HepG2 (cell line): ENCODE measurements around the gene CYSRT1. TPM values are rescaled to one million over a fixed set of nuclear protein-coding genes. Genes with fewer than 3 reads are reported as not detected.
A peak's percentile ranks its signal among the peaks of the same experiment; 100 is the strongest.

Experiments used
- ATF6 ChIP-seq: sonication (generic); formaldehyde crosslinking; conservative IDR thresholded peaks from 2 replicates; pipeline ENCODE4 v1.4.0; 2020; ENCODE audit warnings: missing genetic modification reagents
- ATF7-NPFF ChIP-seq: sonication (generic); formaldehyde crosslinking; IDR thresholded peaks from 2 replicates; pipeline ENCODE4 v1.8.1; 2023; ENCODE audit warnings: mild to moderate bottlenecking, low read depth, missing genetic modification reagents, moderate library complexity
- CCAR2 ChIP-seq: fragments of 200-400 bp; formaldehyde crosslinking; optimal IDR thresholded peaks from 2 replicates; pipeline ENCODE3; 2018; ENCODE audit warnings: low read depth, mild to moderate bottlenecking, low read length, moderate library complexity
- CREB1 ChIP-seq, 2 experiments: fragments of 450-650 bp in 1 of 2; IDR thresholded peaks; 2 replicates each; pipeline ENCODE4 v1.6.1; 2016 to 2017; ENCODE audit warnings: control low read depth in 1 of 2, mild to moderate bottlenecking in 1 of 2, missing compliant biosample characterization in 1 of 2, missing genetic modification characterization in 1 of 2
- HDAC1 ChIP-seq: sonication (generic); formaldehyde crosslinking; IDR thresholded peaks from 2 replicates; pipeline ENCODE4 v1.5.1; 2020; ENCODE audit warnings: mild to moderate bottlenecking, missing genetic modification reagents
- JUNB ChIP-seq: sonication (generic); formaldehyde crosslinking; IDR thresholded peaks from 2 replicates; pipeline ENCODE4 v1.8.0; 2022; ENCODE audit warnings: missing genetic modification reagents, mild to moderate bottlenecking, borderline replicate concordance
- MIER2 ChIP-seq: IDR thresholded peaks from 2 replicates; pipeline ENCODE4 v1.6.1; 2016; ENCODE audit warnings: missing biosample characterization, missing genetic modification reagents
- NFIC ChIP-seq: IDR thresholded peaks from 2 replicates; pipeline ENCODE4 v1.6.1; 2012; ENCODE audit warnings: mild to moderate bottlenecking, low read length, inconsistent platforms
- NFKBIZ ChIP-seq: IDR thresholded peaks from 2 replicates; pipeline ENCODE4 v1.6.1; 2018; ENCODE audit warnings: missing genetic modification reagents, missing compliant biosample characterization
- REL ChIP-seq: sonication (generic); formaldehyde crosslinking; conservative IDR thresholded peaks from 2 replicates; pipeline ENCODE4 v1.8.0; 2022; ENCODE audit warnings: mild to moderate bottlenecking, missing genetic modification reagents, moderate library complexity
- SAFB2 ChIP-seq: sonication (generic); formaldehyde crosslinking; IDR thresholded peaks from 2 replicates; pipeline ENCODE4 v1.5.1; 2020; ENCODE audit warnings: missing genetic modification reagents, low read depth, mild to moderate bottlenecking, borderline replicate concordance
- SAP130 ChIP-seq: IDR thresholded peaks from 2 replicates; pipeline ENCODE4 v1.6.1; 2016; ENCODE audit warnings: low read depth
- SKIL ChIP-seq: sonication (generic); formaldehyde crosslinking; IDR thresholded peaks from 2 replicates; pipeline ENCODE4 v1.8.0; 2022; ENCODE audit warnings: missing genetic modification reagents, mild to moderate bottlenecking, moderate library complexity, borderline replicate concordance
- ZFP91 ChIP-seq: sonication (generic); formaldehyde crosslinking; IDR thresholded peaks from 2 replicates; pipeline ENCODE4 v1.9.0; 2022; ENCODE audit warnings: missing genetic modification reagents, mild to moderate bottlenecking, borderline replicate concordance
- ZNF124 ChIP-seq: sonication (generic); formaldehyde crosslinking; IDR thresholded peaks from 2 replicates; pipeline ENCODE4 v1.4.0; 2020; ENCODE audit warnings: missing genetic modification reagents
- ZNF20 ChIP-seq: sonication (generic); formaldehyde crosslinking; IDR thresholded peaks from 2 replicates; pipeline ENCODE4 v1.4.0; 2020; ENCODE audit warnings: mild to moderate bottlenecking, moderate library complexity, missing genetic modification reagents
- ZNF430 ChIP-seq: sonication (generic); formaldehyde crosslinking; IDR thresholded peaks from 2 replicates; pipeline ENCODE4 v1.9.0; 2021; ENCODE audit warnings: mild to moderate bottlenecking, missing genetic modification reagents
- ZNF580 ChIP-seq: IDR thresholded peaks from 2 replicates; pipeline ENCODE4 v1.6.1; 2016; ENCODE audit warnings: low read depth, borderline replicate concordance
- ZNF589 ChIP-seq: sonication (generic); formaldehyde crosslinking; conservative IDR thresholded peaks from 2 replicates; pipeline ENCODE4 v1.8.0; 2022; ENCODE audit warnings: mild to moderate bottlenecking, moderate library complexity, missing genetic modification reagents
- ZNF713 ChIP-seq: sonication (generic); formaldehyde crosslinking; IDR thresholded peaks from 2 replicates; pipeline ENCODE4 v1.4.0; 2020; ENCODE audit warnings: mild to moderate bottlenecking, missing genetic modification reagents
- ZNF800 ChIP-seq: sonication (generic); formaldehyde crosslinking; IDR thresholded peaks from 2 replicates; pipeline ENCODE4 v1.4.0; 2020; ENCODE audit warnings: missing genetic modification reagents
- ZSCAN9 ChIP-seq: IDR thresholded peaks from 2 replicates; pipeline ENCODE4 v1.6.1; 2016; ENCODE audit warnings: borderline replicate concordance
- polyA plus RNA-seq, 8 experiments: library from polyadenylated mRNA; depleted of rRNA in 3 of 8; stranded (reverse) in 7 of 8; unstranded in 1 of 8; fragments of >200 nt; fragmentation: Illumina TruSeq in 4 of 8; extraction: Trizol in 4 of 8; gene quantifications; 2 replicates each; pipeline versions ENCODE4 v1.2.1 to v1.2.3, GENCODE V29; 2011 to 2016; ENCODE audit warnings: low read depth in 4 of 8, missing spikeins in 1 of 8, mixed read lengths in 1 of 8; ENCODE audit not compliant: insufficient read depth in 1 of 8
- total RNA-seq, 5 experiments: library from RNA; depleted of rRNA; stranded (reverse); fragments of >200 nt; fragmentation: Illumina TruSeq; extraction: Trizol; gene quantifications; 2 replicates each; pipeline ENCODE4 v1.2.3, GENCODE V29; 2016; ENCODE audit warnings: low read depth in 1 of 5

The CYSRT1 gene
- total and polyA plus RNA-seq, 2 of the 13 experiments (the other 11 are each of a cell fraction or from before 2014, with no cell fraction given), result 1.5 to 2.1 TPM

GRCh38 chr9:137240318-137240840 is 15.4 kb downstream of the CYSRT1 start (continued):
- TF ChIP-seq ZNF800 (CRISPR knock-in tag) (peak; percentile 89), JUNB (CRISPR knock-in tag) (no peak), HDAC1 (peak; percentile 93), ZNF430 (CRISPR knock-in tag) (no peak; the same call in none of the 2 replicates), SAP130 (CRISPR knock-in tag) (peak; percentile 78; the same call in 1 of the 2 replicates), SAFB2 (CRISPR knock-in tag) (peak; percentile 73), NFIC (no peak), ATF7-NPFF (CRISPR knock-in tag) (peak; percentile 89), REL (CRISPR knock-in tag) (0 out of 2 replicates have a peak, but pooled peaks have one; percentile 65), NFKBIZ (CRISPR knock-in tag) (0 out of 2 replicates have a peak, but pooled peaks have one; percentile 7), ZNF589 (0 out of 2 replicates have a peak, but pooled peaks have one; percentile 43), CCAR2 (no peak), ATF6 (CRISPR knock-in tag) (0 out of 2 replicates have a peak, but pooled peaks have one; percentile 39), ZNF20 (CRISPR knock-in tag) (no peak), ZFP91 (CRISPR knock-in tag) (peak; percentile 83; the same call in 1 of the 2 replicates), ZNF580 (CRISPR knock-in tag) (0 out of 2 replicates have a peak, but pooled peaks have one; percentile 42), ZNF124 (CRISPR knock-in tag) (0 out of 2 replicates have a peak, but pooled peaks have one; percentile 46), CREB1 (IDR thresholded peaks at IDR 0.05) (no peak), CREB1 (CRISPR knock-in tag; IDR thresholded peaks at IDR 0.05) (no peak), ZNF713 (CRISPR knock-in tag) (no peak), MIER2 (CRISPR knock-in tag) (0 out of 2 replicates have a peak, but pooled peaks have one; percentile 23), SKIL (CRISPR knock-in tag) (peak; percentile 35; the same call in 1 of the 2 replicates), ZSCAN9 (0 out of 2 replicates have a peak, but pooled peaks have one; percentile 46)
